T-helper 2 cell treated with Interferon-gamma antibody and Interleukin-4, amounts not matched to agents 5 μg/mL and 100 μg/mL, for 36 hours (primary cell): ENCODE data around the gene SEMA3B.

Experiments
- DNase-seq: peaks from one replicate; pipeline ENCODE4 v3.0.0; 2021; ENCODE audit warnings: low spot score
- H3K27ac Mint-ChIP-seq: one replicate; pipeline ENCODE4 v1.8.0; 2021; ENCODE audit warnings: mild to moderate bottlenecking, mixed read lengths
- H3K27me3 Mint-ChIP-seq: one replicate; pipeline ENCODE4 v1.8.0; 2021; ENCODE audit warnings: low read depth, mixed read lengths
- H3K36me3 Mint-ChIP-seq: one replicate; pipeline ENCODE4 v1.8.0; 2021; ENCODE audit warnings: low read depth, mixed read lengths
- H3K4me1 Mint-ChIP-seq: one replicate; pipeline ENCODE4 v1.8.0; 2021; ENCODE audit warnings: low read depth, mixed read lengths
- H3K4me3 Mint-ChIP-seq: one replicate; pipeline ENCODE4 v1.8.0; 2022; ENCODE audit warnings: mild to moderate bottlenecking, moderate library complexity, mixed read lengths
- H3K9me3 Mint-ChIP-seq: one replicate; pipeline ENCODE4 v1.8.0; 2021; ENCODE audit warnings: mixed read lengths

The SEMA3B gene

GRCh38 chr3:50322115-50322385, 53.1 kb downstream of the SEMA3B start:
- Mint-ChIP-seq H3K4me1 (peaks cover 20% of the 10 kb centered on the region), H3K4me3 (no peak overlapping the region), H3K9me3 (no peaks in the 10 kb centered on the region), H3K27me3 (no peaks in the 10 kb centered on the region), H3K36me3 (peaks cover 3% of the 10 kb centered on the region), H3K27ac (no peak overlapping the region)
- DNase-seq = no peak

GRCh38 chr3:50322386-50323091, 53.6 kb downstream of the SEMA3B start, which contains the start of gene HYAL2:
HYAL2 (minus strand) TSS chr3:50322745; CDS start chr3:50320489, 2,256 bp downstream.
- Mint-ChIP-seq H3K4me1 (peaks cover 22% of the 10 kb centered on the region), H3K27ac (peak within 1 kb of the TSS; percentile 92), H3K36me3 (peaks cover 3% of the 10 kb centered on the region), H3K4me3 (peak within 1 kb of the TSS; percentile 82), H3K27me3 (no peaks in the 10 kb centered on the region), H3K9me3 (no peaks in the 10 kb centered on the region)
- DNase-seq = no peak

DNA sequence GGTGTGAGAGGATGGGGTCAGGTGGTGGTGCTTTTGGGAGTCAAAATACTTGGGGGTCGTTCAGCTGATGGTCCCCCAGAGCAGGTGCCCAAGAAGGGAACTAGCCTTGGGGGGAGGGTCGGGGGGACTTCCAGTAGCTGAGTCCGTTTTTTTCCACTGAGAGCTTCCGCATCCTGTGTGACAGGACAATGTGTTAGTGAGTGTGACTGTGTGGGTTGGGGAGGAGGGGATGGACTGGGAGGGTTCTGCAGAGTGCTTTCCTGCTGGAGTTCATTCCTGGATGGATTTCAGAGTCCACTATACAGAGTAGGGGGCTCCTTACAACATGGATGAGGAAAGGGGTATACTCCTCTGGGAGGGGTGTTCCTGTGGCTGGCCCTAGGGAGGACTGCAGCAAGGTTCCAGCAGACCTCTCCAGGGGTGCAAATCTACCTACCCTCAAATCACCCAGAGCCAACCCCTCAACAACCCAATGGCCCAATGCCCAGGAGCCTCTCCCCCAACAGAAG, 54.2 kb downstream of the SEMA3B start:
- DNase-seq = no peak
- H3K27ac Mint-ChIP-seq = peak overlapping the region; percentile 43
- H3K4me1 Mint-ChIP-seq = peaks cover 23% of the 10 kb centered on the region
- H3K27me3 Mint-ChIP-seq = no peaks in the 10 kb centered on the region
- H3K4me3 Mint-ChIP-seq = no peak overlapping the region
- H3K9me3 Mint-ChIP-seq = no peaks in the 10 kb centered on the region
- H3K36me3 Mint-ChIP-seq = peaks cover 3% of the 10 kb centered on the region

DNA sequence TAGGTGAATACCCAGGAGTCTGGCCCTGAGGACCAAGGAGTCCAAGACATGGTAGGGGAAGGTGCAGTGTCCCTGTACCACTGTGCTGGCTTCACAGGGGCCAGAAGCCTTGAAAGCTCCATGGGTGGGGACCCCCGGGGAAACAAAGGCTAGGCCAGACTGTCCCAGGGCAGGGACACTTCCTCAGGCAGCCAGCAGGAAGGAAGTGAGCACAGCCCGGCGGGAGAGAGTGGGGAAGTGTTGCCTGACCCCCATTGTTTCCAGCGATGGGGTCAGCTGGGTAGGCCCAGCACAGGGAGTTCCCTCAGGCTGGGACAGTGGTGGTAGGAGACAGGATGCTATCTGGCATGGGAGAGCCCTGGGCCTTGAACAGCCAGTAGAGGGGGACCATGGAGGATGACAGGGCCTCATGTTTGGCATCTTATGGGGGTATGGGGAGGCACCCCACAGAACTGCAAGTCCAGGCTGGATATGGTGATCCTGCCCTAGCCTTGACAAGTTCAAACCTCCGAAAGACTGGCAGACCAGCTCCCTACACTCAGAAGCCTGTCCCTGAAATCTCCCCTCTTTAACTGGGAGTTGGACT, 54.8 kb downstream of the SEMA3B start:
- Mint-ChIP-seq H3K4me1 (peaks cover 24% of the 10 kb centered on the region), H3K36me3 (peaks cover 6% of the 10 kb centered on the region), H3K4me3 (no peak overlapping the region), H3K27ac (no peak overlapping the region), H3K27me3 (no peaks in the 10 kb centered on the region), H3K9me3 (no peaks in the 10 kb centered on the region)
- DNase-seq = no peak

- peaks cover 19% of the 10 kb centered on the region for H3K4me1 Mint-ChIP-seq
- H3K36me3 Mint-ChIP-seq = peaks cover 7% of the 10 kb centered on the region
- peak; percentile 53 for DNase-seq
- peak overlapping the region; percentile 27 for H3K27ac Mint-ChIP-seq
- peak overlapping the region; percentile 8 for H3K4me3 Mint-ChIP-seq
- H3K27me3 Mint-ChIP-seq = no peaks in the 10 kb centered on the region
- no peaks in the 10 kb centered on the region for H3K9me3 Mint-ChIP-seq
Measured at GRCh38 chr3:50324351-50325112, 55.6 kb downstream of the SEMA3B start.

- Mint-ChIP-seq H3K27ac (peak overlapping the region; percentile 27), H3K9me3 (no peaks in the 10 kb centered on the region), H3K27me3 (no peaks in the 10 kb centered on the region), H3K4me3 (no peak overlapping the region), H3K36me3 (peaks cover 12% of the 10 kb centered on the region), H3K4me1 (peaks cover 19% of the 10 kb centered on the region)
- no peak for DNase-seq
Measured at GRCh38 chr3:50325113-50325480, 56.1 kb downstream of the SEMA3B start.

GRCh38 chr3:50325497-50326181, 56.7 kb downstream of the SEMA3B start:
- Mint-ChIP-seq H3K4me1 (peaks cover 13% of the 10 kb centered on the region), H3K27me3 (no peaks in the 10 kb centered on the region), H3K4me3 (peak overlapping the region; percentile 18), H3K36me3 (peaks cover 16% of the 10 kb centered on the region), H3K27ac (no peak overlapping the region), H3K9me3 (no peaks in the 10 kb centered on the region)
- no peak for DNase-seq

DNA sequence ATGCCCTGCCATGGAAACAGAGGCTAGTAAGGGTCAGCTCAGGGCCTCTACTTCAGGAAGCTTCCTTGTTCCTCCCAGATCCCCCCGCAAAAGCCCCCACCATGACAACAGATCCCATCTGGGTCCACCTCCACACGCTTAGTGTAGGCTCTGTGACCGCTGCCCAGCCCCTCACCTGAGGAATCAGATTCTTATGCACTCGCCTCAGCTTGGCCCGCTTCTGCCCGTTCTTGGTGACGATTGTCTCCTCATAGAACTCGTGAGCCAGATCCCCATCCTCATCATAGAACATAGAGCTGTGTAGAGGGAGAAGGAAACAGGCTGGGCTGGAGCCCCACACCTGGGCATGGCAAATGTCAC, 57.2 kb downstream of the SEMA3B start:
- H3K4me3 Mint-ChIP-seq = no peak overlapping the region
- no peak for DNase-seq
- no peaks in the 10 kb centered on the region for H3K27me3 Mint-ChIP-seq
- peak overlapping the region; percentile 26 for H3K27ac Mint-ChIP-seq
- peaks cover 21% of the 10 kb centered on the region for H3K36me3 Mint-ChIP-seq
- H3K9me3 Mint-ChIP-seq = no peaks in the 10 kb centered on the region
- peaks cover 12% of the 10 kb centered on the region for H3K4me1 Mint-ChIP-seq

GRCh38 chr3:50327129-50327528, 58.2 kb downstream of the SEMA3B start:
- no peak for DNase-seq
- H3K36me3 Mint-ChIP-seq = peaks cover 29% of the 10 kb centered on the region
- H3K4me1 Mint-ChIP-seq = peaks cover 12% of the 10 kb centered on the region
- H3K27me3 Mint-ChIP-seq = no peaks in the 10 kb centered on the region
- peak overlapping the region; percentile 69 for H3K27ac Mint-ChIP-seq
- peak overlapping the region; percentile 90 for H3K4me3 Mint-ChIP-seq
- H3K9me3 Mint-ChIP-seq = no peaks in the 10 kb centered on the region
